ENCODE measurements around the gene MED23. TPM values are rescaled to one million over a fixed set of nuclear protein-coding genes. Genes with fewer than 3 reads are reported as not detected.

The MED23 gene
- total RNA-seq, 2 experiments from 2014 or later: 56.7 to 59.5 TPM

- H3K4me1 Mint-ChIP-seq (ENCODE audit: low read depth): no peaks in the 10 kb centered on the region
- no peak overlapping the region for H3K4me3 Mint-ChIP-seq
- Histone ChIP-seq H3K4me3 (ENCODE audit: low read length) (no peak overlapping the region), H3K36me3 (ENCODE audit: insufficient read depth, low read length) (no peaks in the 10 kb centered on the region), H3K9me3 (ENCODE audit: control insufficient read depth in 1 of 2, insufficient read depth in 1 of 2, low read length in 2 of 2) (no peaks in the 10 kb centered on the region), H3K27me3 (ENCODE audit: control insufficient read depth in 1 of 2, insufficient read depth in 2 of 2, low read length in 2 of 2) (no peaks in the 10 kb centered on the region), H3K27ac (ENCODE audit: low read depth in 1 of 2, low read length in 2 of 2) (no peak overlapping the region), H3K4me1 (ENCODE audit: insufficient read depth, low read length) (no peaks in the 10 kb centered on the region)
- H3K27me3 Mint-ChIP-seq: no peaks in the 10 kb centered on the region
- DNase-seq (no peak), ATAC-seq (ENCODE audit: poor library complexity) (no peak)
- H3K9me3 Mint-ChIP-seq: no peaks in the 10 kb centered on the region
- intact Hi-C loops (cut with DNase I, micrococcal nuclease): no loop called here
- ChIA-PET CTCF (no interaction called here), POLR2A (no interaction called here)
- H3K27ac Mint-ChIP-seq: no peak overlapping the region
- no peak for TF ChIP-seq CTCF (IDR thresholded peaks at IDR 0.05)
- no peaks in the 10 kb centered on the region for H3K36me3 Mint-ChIP-seq (ENCODE audit: low read depth)
Observed at GRCh38 chr6:131643855-131644460, 15.9 kb upstream of the MED23 start.

GRCh38 chr6:131642987-131643611 is 15.1 kb upstream of the MED23 start:
- Mint-ChIP-seq H3K36me3 (ENCODE audit: low read depth) (no peaks in the 10 kb centered on the region), H3K9me3 (no peaks in the 10 kb centered on the region), H3K4me1 (ENCODE audit: low read depth) (no peaks in the 10 kb centered on the region), H3K27me3 (no peaks in the 10 kb centered on the region), H3K4me3 (no peak overlapping the region), H3K27ac (no peak overlapping the region)
- H3K4me3 ChIP-seq (ENCODE audit: low read length): no peak overlapping the region
- no peak for ATAC-seq (ENCODE audit: poor library complexity)
- no peaks in the 10 kb centered on the region for H3K36me3 ChIP-seq (ENCODE audit: insufficient read depth, low read length)
- no peaks in the 10 kb centered on the region for H3K4me1 ChIP-seq (ENCODE audit: insufficient read depth, low read length)
- intact Hi-C loops (cut with DNase I, micrococcal nuclease): no loop called here
- H3K9me3 ChIP-seq (ENCODE audit: control insufficient read depth in 1 of 2, insufficient read depth in 1 of 2, low read length in 2 of 2): no peaks in the 10 kb centered on the region
- H3K27ac ChIP-seq (ENCODE audit: low read depth in 1 of 2, low read length in 2 of 2): no peak overlapping the region
- ChIA-PET CTCF (no interaction called here), POLR2A (interaction anchor here (0.6 kb wide), 1 partner anchor 13 kb away, joined by 3 read pairs; no protein-coding TSS in a partner anchor)
- no peak for DNase-seq
- TF ChIP-seq CTCF (IDR thresholded peaks at IDR 0.05): no peak
- H3K27me3 ChIP-seq (ENCODE audit: control insufficient read depth in 1 of 2, insufficient read depth in 2 of 2, low read length in 2 of 2): no peaks in the 10 kb centered on the region

DNA sequence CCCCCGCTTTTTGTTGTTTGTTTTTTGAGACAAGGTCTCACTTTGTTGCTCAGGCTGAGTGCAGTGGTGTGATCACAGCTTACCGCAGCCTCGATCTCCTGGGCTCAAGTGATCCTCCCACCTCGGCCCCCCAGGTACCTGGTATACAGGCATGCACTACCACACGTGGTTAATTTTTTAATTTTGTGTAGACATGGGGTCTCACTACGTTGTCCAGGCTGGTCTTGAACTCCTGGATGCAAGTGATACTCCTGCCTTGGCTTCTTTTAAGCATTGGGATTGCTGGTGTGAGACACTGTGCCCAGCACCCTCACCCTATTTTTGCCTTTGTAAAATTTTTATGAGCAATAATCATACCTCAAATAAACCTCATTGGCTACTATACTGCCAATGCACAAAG is 14.5 kb upstream of the MED23 start:
- Mint-ChIP-seq H3K9me3 (no peaks in the 10 kb centered on the region), H3K27ac (no peak overlapping the region), H3K4me1 (ENCODE audit: low read depth) (no peaks in the 10 kb centered on the region), H3K4me3 (no peak overlapping the region), H3K27me3 (no peaks in the 10 kb centered on the region), H3K36me3 (ENCODE audit: low read depth) (no peaks in the 10 kb centered on the region)
- TF ChIP-seq CTCF (IDR thresholded peaks at IDR 0.05): no peak
- intact Hi-C loops (cut with DNase I, micrococcal nuclease): no loop called here
- H3K4me1 ChIP-seq (ENCODE audit: insufficient read depth, low read length): no peaks in the 10 kb centered on the region
- ATAC-seq (ENCODE audit: poor library complexity) (no peak), DNase-seq (no peak)
- CTCF ChIA-PET: no interaction called here
- no peaks in the 10 kb centered on the region for H3K9me3 ChIP-seq (ENCODE audit: control insufficient read depth in 1 of 2, insufficient read depth in 1 of 2, low read length in 2 of 2)
- H3K27me3 ChIP-seq (ENCODE audit: control insufficient read depth in 1 of 2, insufficient read depth in 2 of 2, low read length in 2 of 2): no peaks in the 10 kb centered on the region
- H3K27ac ChIP-seq (ENCODE audit: low read depth in 1 of 2, low read length in 2 of 2): no peak overlapping the region
- no peak overlapping the region for H3K4me3 ChIP-seq (ENCODE audit: low read length)
- H3K36me3 ChIP-seq (ENCODE audit: insufficient read depth, low read length): no peaks in the 10 kb centered on the region
- POLR2A ChIA-PET: interaction anchor here (0.6 kb wide), 1 partner anchor 12 kb away, joined by 3 read pairs; no protein-coding TSS in a partner anchor
